Measurements from ENCODE around the gene FBL. TPM values are rescaled to one million over a fixed set of nuclear protein-coding genes. Genes with fewer than 3 reads are reported as not detected.

FBL gene
- total RNA-seq, 1 experiment from 2014 or later = 576 TPM

- TF ChIP-seq AFF4 (CRISPR knock-in tag; IDR thresholded peaks at IDR 0.05; ENCODE audit: borderline replicate concordance) = no peak
Observed at GRCh38 chr19:39874404-39874803, 28.2 kb upstream of the FBL start (continued).

- ChIA-PET POLR2A (no interaction called here), CTCF (interaction anchor here (1.0 to 1.1 kb wide), 2 partner anchors 8 to 106 kb away, joined by 3 to 4 read pairs; no protein-coding TSS in a partner anchor)
- ATAC-seq (no peak), DNase-seq (ENCODE audit: low spot score) (no peak)
- H3K27me3 Mint-ChIP-seq (ENCODE audit: low read depth) = peaks cover 7% of the 10 kb centered on the region
- H3K4me1 Mint-ChIP-seq = peaks cover 8% of the 10 kb centered on the region
- no peaks in the 10 kb centered on the region for H3K36me3 Mint-ChIP-seq
- H3K27ac Mint-ChIP-seq = no peak overlapping the region
- H3K9me3 Mint-ChIP-seq = no peaks in the 10 kb centered on the region
- H3K4me3 Mint-ChIP-seq = no peak overlapping the region
- TF ChIP-seq SOX15 (CRISPR knock-in tag; IDR thresholded peaks at IDR 0.05) (no peak), FOXP1 (CRISPR knock-in tag; IDR thresholded peaks at IDR 0.05; ENCODE audit: borderline replicate concordance) (no peak), PREB (CRISPR knock-in tag; IDR thresholded peaks at IDR 0.05; ENCODE audit: borderline replicate concordance) (no peak), ZNF281 (CRISPR knock-in tag; IDR thresholded peaks at IDR 0.05) (no peak), CREB1 (CRISPR knock-in tag; IDR thresholded peaks at IDR 0.05) (no peak), ARID4B (CRISPR knock-in tag; IDR thresholded peaks at IDR 0.05; ENCODE audit: borderline replicate concordance) (no peak), GABPB1 (CRISPR knock-in tag; IDR thresholded peaks at IDR 0.05) (no peak), CDX4 (CRISPR knock-in tag; IDR thresholded peaks at IDR 0.05; ENCODE audit: borderline replicate concordance) (no peak), JUN (CRISPR knock-in tag; IDR thresholded peaks at IDR 0.05) (no peak), HMGA2 (CRISPR knock-in tag; IDR thresholded peaks at IDR 0.05) (no peak), MLX (CRISPR knock-in tag; IDR thresholded peaks at IDR 0.05) (no peak), AR (CRISPR knock-in tag; IDR thresholded peaks at IDR 0.05) (no peak), ATF1 (CRISPR knock-in tag; IDR thresholded peaks at IDR 0.05) (no peak), NR2C2 (CRISPR knock-in tag; IDR thresholded peaks at IDR 0.05) (no peak), ESRRA (CRISPR knock-in tag; IDR thresholded peaks at IDR 0.05; ENCODE audit: borderline replicate concordance) (no peak), GRHL2 (CRISPR knock-in tag; IDR thresholded peaks at IDR 0.05; ENCODE audit: insufficient replicate concordance, severe bottlenecking) (no peak), E2F5 (CRISPR knock-in tag; IDR thresholded peaks at IDR 0.05) (no peak)
Observed at GRCh38 chr19:39873385-39873784, 27.2 kb upstream of the FBL start.
